GM18858 (cell line): ENCODE results near the gene LRP3.
"Not testable (repeated sequence)": the region's sequence is repeated elsewhere in the genome, so short reads cannot be mapped to it uniquely, and the experiment has no call there.

Experiments
- ATAC-seq: cut with Tn5 transposase; IDR thresholded peaks from one replicate; pipeline ENCODE4 v1.9.1; 2021; ENCODE audit not compliant: unreplicated experiment

LRP3 gene

DNA sequence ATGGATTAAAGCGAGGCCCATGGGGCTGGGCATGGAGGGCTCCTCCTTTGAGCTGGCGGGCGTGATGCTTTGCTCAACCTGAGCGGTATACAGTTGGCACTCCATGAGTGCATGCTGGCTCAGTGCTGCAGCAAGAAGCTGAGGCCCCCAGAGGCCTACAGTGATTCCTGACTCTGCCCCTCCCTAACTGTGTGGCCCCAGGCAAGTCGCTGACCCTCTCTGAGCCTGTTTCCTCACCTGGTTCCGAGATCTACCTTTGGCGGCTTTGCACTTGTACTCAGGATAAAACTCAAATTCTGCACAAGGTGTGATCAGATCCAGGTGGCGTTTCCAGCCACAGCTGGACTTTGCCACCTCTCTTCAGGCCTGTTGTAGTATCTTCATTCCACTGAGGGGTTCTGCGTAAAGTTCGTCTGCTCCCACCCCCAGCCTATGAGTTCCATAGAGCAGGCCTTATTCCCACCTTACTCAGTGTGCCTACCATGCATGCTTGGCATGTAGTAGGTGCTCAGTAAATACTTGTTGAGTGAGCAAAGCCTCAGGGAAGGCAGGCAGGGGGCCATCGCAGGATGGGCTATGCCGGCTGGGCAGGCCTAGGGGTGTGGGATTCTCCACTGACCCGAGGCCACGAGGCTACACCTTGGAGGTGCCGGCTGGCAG is 7.9 kb downstream of the LRP3 start:
- no peak for ATAC-seq

DNA sequence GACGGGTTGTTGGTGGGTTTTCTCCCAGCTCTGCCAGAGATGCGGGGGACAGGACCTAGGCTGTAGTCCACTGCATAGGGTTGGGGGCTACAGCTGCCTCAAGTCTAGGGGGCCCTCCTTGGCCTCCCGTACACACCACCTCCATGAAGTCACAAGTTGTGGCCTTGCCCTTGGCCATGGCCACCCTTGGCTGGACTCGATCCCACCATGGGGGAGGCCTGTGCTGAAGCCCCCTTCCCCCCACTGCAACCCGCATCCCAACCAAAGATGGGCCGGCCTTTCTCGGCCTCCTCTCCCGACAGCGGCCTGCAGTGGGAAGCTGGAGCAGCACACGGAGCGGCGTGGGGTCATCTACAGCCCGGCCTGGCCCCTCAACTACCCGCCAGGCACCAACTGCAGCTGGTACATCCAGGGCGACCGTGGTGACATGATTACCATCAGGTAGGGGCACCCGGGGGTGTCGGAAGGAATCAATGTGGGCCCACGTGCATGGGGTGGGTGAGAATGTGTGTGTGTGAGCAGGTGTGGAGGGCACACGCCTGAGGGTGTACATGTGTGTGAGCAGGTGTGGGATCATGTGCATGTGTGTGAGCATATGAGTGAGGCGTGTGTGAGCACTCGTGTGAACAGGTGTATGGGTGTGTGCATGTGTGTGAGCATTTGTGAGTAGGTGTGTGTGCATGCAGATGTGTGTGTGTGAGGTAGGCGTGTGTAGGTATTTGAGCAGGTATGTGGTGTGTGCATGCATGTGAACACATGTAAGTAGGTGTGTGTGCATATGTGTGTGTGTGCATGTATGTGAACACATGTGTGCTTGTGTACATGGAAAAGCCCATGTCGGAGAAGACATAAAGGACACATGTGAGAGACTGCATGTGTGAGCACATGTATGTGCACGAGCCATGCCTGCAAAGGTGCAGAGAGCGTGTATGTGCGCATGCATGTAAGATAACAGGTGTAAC is 8.7 kb downstream of the LRP3 start:
- ATAC-seq: no peak

DNA sequence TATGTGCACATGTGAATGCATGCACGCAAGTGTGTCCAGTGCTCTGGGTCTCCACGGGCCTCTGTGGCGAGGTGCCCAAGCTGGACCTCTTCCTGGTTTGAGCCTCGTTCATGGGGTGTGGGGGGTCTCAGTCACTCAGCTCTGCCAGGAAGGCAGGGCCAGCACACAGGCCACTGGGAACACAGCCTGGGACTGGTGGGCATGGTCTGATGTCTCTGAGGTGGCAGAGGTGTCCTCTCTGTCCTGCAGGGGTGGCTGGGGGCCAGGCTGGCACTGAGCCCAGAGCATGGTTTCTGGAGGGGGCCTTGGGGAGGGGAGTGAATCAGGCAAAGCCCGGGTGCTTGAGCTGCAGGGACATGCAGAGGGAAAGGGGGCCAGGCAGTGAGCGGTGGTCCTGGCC is 9.4 kb downstream of the LRP3 start:
- no peak for ATAC-seq

DNA sequence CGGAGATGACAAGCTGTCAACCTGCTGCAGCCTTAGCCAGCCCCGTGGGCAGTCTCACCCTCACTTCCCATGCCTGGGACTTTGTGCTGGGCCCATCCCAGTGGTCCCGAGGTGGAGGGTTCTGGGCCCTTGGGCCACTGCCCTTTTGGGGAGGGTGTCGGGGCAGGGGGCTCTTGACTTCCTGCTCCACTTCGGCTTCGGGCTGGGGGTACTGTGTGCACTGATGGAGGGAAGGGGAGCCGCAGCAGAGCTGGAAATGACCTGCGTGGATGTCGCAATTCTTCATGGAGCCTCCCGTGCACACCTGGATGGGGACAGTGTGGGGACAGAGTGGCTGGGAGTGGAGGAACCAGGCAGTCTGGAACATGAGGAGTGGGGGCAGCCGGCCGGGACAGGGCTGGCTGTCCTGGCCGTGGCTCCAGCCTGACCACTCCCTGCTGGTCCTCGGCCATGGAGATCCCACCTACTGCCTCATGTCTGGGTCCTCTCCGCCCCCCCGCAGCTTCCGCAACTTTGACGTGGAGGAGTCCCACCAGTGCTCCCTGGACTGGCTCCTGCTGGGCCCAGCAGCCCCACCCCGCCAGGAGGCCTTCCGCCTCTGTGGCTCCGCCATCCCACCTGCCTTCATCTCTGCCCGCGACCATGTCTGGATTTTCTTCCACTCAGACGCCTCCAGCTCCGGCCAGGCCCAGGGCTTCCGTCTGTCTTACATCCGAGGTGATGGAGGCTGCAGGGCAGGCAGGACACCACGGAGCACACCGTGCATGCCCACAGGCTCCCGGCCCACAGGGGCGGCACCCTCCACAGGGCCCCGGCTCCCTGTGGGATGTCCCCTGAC is 10.2 kb downstream of the LRP3 start:
- no peak for ATAC-seq

DNA sequence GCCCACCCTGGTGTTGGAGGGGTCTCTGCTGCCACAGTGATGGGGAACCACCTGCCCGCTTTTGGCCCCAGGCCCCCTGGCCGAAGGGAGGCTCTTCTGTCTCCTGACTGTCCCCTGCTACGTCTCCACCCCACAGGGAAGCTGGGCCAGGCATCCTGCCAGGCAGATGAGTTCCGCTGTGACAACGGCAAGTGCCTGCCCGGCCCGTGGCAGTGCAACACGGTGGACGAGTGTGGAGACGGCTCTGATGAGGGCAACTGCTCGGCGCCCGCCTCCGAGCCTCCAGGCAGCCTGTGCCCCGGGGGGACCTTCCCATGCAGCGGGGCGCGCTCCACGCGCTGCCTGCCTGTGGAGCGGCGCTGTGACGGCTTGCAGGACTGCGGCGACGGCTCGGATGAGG is 11.0 kb downstream of the LRP3 start:
- no peak for ATAC-seq

DNA sequence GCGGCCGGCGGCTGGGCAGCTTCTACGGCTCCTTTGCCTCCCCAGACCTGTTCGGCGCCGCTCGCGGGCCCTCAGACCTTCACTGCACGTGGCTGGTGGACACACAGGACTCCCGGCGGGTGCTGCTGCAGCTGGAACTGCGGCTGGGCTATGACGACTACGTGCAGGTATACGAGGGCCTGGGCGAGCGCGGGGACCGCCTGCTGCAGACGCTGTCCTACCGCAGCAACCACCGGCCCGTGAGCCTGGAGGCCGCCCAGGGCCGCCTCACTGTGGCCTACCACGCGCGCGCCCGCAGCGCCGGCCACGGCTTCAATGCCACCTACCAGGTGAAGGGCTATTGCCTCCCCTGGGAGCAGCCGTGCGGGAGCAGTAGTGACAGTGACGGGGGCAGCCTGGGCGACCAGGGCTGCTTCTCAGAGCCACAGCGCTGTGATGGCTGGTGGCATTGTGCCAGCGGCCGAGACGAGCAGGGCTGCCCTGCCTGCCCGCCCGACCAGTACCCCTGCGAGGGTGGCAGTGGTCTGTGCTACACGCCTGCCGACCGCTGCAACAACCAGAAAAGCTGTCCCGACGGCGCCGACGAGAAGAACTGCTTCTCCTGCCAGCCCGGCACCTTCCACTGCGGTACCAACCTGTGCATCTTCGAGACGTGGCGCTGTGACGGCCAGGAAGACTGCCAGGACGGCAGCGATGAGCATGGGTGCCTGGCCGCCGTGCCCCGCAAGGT is 11.6 kb downstream of the LRP3 start:
- no peak for ATAC-seq

DNA sequence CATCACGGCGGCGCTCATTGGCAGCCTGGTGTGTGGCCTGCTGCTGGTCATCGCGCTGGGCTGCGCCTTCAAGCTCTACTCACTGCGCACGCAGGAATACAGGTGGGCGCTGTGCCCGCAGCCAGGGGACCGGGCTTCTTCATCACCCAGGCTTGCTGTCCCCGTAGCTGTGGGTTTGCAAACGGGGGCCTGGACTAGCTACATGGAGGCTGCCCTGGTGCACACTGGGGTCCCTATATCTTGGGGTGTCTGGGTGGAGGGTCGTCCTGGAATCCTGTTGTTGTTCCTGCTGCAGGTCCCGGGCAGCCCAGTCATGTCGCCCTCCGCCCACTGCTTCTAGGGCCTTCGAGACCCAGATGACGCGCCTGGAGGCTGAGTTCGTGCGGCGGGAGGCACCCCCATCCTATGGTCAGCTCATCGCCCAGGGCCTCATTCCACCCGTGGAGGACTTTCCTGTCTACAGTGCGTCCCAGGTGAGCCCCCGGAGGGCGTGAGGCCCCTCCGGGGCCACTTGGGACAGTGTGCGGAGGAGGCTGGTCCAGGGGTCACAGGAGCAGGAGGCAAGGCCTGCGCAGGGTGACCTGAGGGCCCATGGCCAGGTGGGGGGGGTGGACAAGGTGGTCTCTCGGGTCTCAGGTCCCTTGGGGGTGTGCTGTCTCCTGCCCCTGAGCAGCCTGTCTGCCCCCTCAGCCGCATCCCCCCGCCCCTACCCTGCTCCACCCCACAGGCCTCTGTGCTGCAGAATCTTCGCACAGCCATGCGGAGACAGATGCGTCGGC is 12.3 kb downstream of the LRP3 start:
- no peak for ATAC-seq

DNA sequence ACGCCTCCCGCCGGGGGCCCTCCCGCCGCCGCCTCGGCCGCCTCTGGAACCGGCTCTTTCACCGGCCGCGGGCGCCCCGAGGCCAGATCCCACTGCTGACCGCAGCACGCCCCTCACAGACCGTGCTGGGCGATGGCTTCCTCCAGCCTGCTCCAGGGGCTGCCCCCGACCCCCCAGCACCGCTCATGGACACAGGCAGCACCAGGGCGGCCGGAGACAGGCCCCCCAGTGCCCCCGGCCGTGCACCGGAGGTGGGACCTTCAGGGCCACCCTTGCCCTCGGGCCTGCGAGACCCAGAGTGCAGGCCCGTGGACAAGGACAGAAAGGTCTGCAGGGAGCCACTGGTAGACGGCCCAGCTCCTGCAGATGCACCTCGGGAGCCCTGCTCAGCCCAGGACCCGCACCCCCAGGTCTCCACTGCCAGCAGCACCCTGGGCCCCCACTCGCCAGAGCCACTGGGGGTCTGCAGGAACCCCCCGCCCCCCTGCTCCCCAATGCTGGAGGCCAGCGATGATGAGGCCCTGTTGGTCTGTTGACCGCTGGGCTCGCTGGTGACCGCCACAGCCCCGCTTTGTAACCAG is 13.0 kb downstream of the LRP3 start:
- no peak for ATAC-seq

DNA sequence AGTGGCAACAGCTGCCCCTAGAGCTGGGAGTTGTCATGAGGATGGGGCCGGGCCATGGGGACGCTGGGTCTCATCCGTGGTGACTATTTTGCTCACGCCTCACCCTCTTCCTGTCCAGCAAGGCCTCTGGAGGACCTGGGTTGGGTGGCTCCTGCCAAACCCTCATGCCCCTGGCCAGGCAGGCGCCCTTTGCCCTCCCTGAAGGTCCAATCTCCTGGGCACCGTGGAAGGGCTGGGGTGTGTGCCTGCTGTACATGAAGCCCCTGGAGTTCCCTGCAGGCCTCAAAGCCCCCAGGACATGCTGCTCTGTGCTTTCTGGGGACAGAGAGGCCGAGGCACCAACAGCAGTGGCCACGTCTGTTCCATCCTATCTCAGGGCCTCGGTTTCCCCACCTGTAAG is 13.8 kb downstream of the LRP3 start:
- no peak for ATAC-seq

DNA sequence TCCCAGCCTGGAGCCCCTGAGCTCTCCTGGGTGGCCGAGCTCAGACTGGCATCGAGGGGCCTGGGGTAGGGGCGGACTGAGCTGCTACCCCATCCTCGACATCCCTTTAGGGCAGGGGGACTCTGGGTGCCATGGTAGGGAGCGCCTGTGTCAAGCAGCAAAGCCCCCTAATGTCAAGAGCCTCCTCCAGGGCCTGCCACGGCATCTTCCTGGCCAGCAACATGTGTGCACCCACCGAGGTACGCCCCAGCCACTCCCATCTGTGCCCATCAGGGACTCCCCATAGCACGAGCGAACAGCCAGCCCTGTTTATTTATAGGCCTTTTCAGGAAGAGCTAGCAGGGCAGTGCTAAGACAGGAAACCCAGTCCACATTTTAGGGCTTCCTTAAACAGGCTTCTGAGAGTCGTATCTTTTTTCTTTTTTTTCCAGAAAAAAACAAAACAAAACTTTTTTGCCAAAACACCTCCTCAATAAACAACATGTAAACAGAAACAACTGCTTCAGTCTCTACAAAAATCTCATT is 14.3 kb downstream of the LRP3 start:
- no peak for ATAC-seq

DNA sequence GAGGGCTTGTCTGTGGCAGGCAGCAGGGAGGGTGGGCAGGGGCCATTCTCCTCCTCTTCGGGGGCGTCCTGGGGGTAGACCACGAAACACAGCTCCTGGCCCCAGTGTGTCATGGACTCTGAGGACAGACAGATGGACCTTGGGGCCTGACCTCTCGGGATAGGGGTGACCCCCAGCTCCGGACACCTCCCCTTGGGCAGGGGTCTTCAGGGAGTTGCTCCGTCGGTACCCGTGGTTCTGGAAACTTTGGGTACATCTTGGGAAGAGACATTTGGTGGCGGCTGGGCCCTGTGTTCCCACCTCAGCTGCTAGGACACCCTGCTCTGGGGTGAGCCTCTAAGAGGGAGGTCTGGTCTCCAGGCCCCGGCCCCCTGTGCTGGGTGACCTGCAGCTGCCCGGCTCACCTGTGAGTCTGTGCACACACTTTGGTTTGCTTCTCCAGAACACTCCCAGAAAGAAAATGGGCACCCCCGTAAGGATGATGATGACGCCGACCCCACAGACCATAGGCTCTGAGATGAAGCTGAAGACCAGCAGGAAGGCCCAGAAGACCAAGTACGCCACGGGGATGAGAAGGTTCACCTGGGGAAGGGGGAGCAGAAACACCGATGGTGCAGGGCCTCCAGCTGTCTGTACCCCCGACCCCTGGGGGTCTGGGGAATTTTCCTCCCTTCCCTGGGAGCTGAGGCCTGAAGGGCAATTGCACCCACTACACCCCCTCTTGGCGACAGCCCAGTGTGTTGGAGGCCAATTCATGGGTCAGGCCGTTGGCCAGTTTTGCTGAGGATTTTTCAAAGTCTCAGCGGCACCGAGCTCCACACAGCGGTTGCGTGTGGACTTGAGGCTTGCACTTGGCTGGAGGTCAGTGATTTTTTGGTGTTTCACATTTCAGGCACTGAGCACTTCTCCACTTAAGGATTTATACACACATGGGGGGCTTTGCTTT is 15.0 kb downstream of the LRP3 start:
- ATAC-seq: no peak

DNA sequence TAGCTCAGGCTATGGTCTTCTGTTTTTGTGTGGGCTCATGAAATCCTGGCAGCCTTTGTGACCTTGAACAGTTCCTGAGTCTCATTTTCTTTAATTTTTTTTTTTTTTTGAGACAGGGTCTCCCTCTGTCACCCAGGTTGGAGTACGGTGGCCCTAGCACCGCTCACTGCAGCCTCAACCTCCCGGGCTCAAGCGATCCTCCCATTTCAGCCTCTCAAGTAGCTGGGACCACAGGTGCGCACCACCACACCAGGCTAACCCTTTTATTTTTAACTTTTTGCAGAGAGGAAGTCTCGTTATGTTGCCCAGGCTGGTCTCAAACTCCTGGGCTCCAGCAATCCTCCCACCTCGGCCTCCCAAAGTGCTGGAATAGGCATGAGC is 15.7 kb downstream of the LRP3 start:
- not testable (repeated sequence) for ATAC-seq

DNA sequence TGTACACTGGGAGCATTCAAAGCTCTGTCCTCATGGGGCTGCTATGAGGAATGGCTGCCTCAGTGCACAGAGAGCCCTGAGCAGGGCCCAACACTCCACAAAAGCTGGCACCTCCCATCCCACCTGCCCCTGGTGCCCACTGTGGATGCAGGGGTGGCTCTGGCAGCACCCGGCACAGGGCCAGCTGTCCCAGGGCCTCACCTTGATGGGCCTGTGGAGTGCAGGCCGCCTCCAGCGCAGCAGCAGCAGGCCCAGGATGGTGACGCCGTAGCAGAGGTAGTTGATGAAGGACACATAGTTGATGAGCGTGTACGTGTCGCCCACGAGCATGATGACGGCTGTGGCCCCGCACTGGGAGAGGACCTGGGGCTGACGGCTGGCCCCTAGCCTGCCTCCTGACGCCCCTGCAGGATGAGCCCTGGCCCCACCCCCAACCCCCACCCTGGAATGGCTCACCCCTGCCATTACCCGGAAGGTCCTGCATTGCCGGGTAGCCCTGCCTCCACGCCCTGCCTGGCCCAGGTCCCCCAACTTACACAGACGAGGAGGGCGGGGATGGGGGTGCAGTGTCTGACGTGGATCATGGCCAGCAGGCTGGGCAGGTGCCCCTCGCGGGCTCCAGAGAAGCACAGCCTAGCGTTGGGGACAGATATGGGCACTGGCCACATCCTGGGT is 16.3 kb downstream of the LRP3 start:
- ATAC-seq: no peak

DNA sequence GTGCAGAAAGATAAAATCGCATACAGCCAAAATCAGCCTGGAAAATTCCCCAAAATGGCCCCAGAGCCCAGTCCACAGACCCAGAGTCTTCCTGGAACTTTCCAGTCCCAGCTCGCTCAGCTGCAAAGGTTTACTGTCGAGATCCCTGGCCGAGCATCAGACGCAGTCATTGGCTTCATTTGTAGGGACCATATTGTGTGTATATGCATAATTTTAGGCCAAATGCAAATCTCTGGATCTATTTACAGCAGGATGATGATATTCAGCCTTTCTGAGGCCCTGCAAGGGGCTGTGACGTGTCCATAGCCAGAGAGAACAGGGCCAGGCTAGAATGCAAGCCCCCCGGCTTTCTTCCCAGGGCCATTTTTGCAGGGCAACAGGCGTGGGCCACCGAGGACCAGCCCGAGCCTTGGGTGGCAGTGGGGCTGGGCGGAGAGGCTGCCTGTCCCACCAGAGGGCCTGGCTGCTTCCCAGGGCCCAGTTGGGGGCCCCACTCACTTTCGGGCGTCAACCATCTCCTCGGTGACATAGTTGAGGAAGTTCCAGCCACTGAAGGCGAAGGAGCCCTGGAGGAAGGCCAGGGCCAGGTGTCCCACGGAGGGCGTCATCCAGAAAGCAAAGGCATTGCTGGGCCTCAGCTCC is 17.8 kb downstream of the LRP3 start:
- no peak for ATAC-seq

DNA sequence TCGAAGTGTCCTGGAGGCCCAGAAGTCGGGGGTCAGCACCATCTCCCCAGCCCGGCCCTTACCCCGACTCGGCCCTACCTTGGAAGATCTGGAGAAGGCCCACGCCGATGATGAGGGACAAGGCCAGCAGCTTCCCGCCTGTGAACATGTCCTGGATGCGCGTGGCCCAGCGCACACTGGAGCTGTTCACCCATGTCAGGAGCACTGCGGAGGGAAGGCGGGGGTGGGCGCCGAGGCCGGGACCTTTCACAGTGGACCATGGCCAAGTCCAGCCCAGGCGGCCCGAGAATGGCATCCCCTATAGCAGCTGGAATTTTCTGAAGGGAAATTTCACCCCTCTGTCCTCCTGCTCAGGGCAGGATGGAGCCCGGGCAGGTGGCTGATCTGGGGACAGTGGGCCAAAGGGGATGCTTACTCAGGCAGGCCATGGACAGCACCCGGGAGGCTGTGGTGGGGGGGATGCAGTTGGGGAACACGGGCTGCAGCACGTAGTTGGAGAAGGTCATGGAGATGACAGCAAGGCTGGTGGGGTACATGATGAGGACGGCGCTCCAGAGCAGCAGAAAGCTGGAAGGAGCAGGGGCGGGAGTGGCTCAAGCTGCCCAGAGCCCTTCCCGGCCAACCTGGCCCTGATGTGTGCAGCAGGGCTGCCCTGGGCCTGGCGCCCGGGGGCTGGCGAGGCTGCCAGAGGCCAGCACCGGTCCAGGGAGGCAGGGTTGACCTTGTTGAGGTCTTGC is 18.5 kb downstream of the LRP3 start:
- no peak for ATAC-seq

DNA sequence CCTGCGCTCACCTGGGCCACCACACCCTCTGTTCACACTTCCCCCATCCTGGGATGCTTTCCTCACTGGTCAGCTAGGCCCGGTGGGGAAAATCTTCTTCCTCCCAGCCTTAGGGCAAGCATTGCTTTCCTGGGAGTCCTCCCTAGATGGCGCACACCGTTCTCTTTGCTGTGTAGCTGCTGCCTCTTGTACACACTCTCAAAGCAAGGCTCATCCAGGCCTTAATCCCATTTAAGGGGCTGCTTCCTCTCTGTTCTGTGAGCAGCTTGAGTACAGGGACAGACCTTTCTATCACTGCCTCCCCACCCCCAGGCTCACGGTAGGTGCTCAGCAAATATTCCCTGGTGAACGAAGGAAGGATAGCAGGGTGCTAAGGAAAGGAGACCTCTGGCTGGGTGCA is 20.5 kb downstream of the LRP3 start:
- ATAC-seq: no peak
